ENCODE measurements around the gene ZNF322. TPM values are rescaled to one million over a fixed set of nuclear protein-coding genes. Genes with fewer than 3 reads are reported as not detected.

ZNF322 gene
- total RNA-seq, 1 donor from 2014 or later: 46.9 TPM

DNA sequence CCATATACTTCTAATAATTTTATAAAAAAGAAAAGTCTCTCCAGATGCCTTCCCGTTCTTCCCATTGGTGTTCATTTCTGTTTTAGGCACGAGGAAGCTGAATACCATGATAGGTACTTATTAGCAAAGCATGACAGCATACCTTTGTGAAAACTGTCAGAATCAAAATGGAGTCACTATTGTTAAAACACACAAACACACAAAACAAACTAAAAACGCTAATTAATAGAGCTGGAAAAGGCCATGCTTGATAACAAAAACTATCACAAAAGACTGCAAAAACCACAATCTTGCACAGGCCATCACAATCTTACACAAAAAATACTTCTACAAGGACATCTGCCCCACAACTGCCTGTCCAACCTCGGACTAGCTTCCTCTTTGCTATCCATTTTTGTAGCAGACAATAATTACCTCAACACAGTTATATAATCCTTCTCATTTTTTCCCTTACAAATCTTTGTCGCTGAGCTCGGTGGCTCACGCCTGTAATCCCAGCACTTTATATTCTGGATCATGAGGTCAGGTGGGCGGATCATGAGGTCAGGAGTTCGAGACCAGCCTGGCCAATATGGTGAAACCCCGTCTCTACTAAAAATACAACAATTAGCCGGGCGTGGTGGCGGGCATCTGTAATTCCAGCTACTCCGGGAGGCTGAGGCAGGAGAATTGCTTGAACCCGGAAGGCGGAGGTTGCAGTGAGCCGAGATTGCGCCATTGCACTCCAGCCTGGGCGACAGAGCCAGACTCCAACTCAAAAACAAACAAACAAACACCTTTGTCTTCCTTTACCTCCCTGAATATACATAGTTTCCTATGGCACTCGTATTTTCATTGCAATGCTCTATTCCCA lies 66.0 kb downstream of the ZNF322 start:
- FAIRE-seq (no peak), DNase-seq (ENCODE audit: low spot score in 2 of 2) (no peak)

DNA sequence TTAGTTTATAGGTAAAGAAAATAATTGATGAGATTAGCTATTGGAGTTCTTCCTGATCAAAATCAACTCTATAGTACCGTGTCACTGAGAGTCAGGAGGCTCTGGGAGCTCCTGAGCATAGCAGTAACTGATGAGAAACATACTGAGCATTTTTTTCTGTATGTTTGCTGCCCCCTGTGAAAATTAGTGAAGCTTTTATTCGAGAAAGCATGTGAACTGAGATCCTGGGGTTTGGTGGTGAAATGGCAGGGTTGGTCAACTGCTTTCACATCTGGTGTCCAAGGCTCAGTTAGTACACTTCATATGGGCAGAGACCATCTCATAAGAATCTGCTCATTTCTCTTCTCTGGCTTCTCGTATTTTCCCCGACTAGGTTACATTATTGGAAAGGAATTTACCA lies 66.9 kb downstream of the ZNF322 start:
- FAIRE-seq (no peak), DNase-seq (ENCODE audit: low spot score in 2 of 2) (no peak)

DNA sequence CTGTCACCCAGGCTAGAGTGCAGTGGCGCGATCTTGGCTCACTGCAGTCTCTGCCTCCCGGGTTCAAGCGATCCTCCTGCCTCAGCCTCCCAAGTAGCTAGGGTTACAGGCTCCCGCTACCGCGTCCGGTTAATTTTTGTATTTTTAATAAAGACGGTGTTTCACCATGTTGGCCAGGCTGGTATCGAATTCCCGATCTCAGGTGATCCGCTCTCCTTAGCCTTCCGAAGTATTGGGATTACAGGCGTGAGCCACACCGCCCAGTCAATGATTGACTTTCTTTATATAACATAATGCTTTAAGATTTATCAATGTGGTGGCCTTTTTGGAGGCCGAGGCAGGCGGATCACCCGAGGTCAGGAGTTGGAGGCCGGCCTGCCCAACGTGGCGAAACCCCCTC lies 70.6 kb downstream of the ZNF322 start:
- no peak for DNase-seq (ENCODE audit: low spot score in 2 of 2)
- no peak for FAIRE-seq

Other genes starting within 250 kb of the ZNF322 start
- 1.2 TPM for gene BTN3A3, start 219.2 kb downstream of the ZNF322 start, total RNA-seq
- 10.2 TPM for gene BTN2A1, start 201.8 kb downstream of the ZNF322 start, total RNA-seq
- gene BTN1A1, start 159.4 kb downstream of the ZNF322 start, total RNA-seq: not detected
- gene HMGN4, start 121.4 kb downstream of the ZNF322 start, total RNA-seq: 73.4 TPM
- gene ABT1, start 62.8 kb downstream of the ZNF322 start, total RNA-seq: 12.6 TPM

Data from frontal cortex (tissue), 4 donors.